IPS-18a (cell line): ENCODE results near the gene TPK1.

Source experiments
- H3K27ac ChIP-seq: one replicate; pipeline ENCODE4 v1.5.1; 2013; ENCODE audit warnings: low read length
- H3K27me3 ChIP-seq: one replicate; pipeline ENCODE4 v1.6.1; 2013; ENCODE audit warnings: mild to moderate bottlenecking, low read length; ENCODE audit not compliant: control insufficient read depth, insufficient read depth
- H3K36me3 ChIP-seq: one replicate; pipeline ENCODE4 v1.6.1; 2013; ENCODE audit warnings: low read depth, low read length; ENCODE audit not compliant: control insufficient read depth
- H3K4me1 ChIP-seq: one replicate; pipeline ENCODE4 v1.6.1; 2013; ENCODE audit warnings: low read depth, low read length; ENCODE audit not compliant: control insufficient read depth
- H3K4me3 ChIP-seq: one replicate; pipeline ENCODE4 v1.5.1; 2013; ENCODE audit warnings: low read length
- H3K9ac ChIP-seq: one replicate; pipeline ENCODE4 v1.6.1; 2013; ENCODE audit warnings: mild to moderate bottlenecking, low read length, moderate library complexity
- H3K9me3 ChIP-seq: one replicate; pipeline ENCODE4 v1.6.1; 2013; ENCODE audit warnings: low read depth, low read length; ENCODE audit not compliant: control insufficient read depth

The TPK1 gene

GRCh38 chr7:144523621-144524020 lies 312.2 kb downstream of the TPK1 start:
- no peak overlapping the region for H3K4me3 ChIP-seq
- H3K27me3 ChIP-seq, result no peaks in the 10 kb centered on the region
- no peaks in the 10 kb centered on the region for H3K9me3 ChIP-seq
- H3K4me1 ChIP-seq, result peaks cover 3% of the 10 kb centered on the region
- no peak overlapping the region for H3K27ac ChIP-seq
- H3K36me3 ChIP-seq, result no peaks in the 10 kb centered on the region
- no peak overlapping the region for H3K9ac ChIP-seq

GRCh38 chr7:144519925-144520324 lies 315.9 kb downstream of the TPK1 start:
- Histone ChIP-seq H3K36me3 (no peaks in the 10 kb centered on the region), H3K4me3 (no peak overlapping the region), H3K27ac (no peak overlapping the region), H3K4me1 (peaks cover 10% of the 10 kb centered on the region), H3K9me3 (no peaks in the 10 kb centered on the region), H3K27me3 (no peaks in the 10 kb centered on the region), H3K9ac (no peak overlapping the region)

GRCh38 chr7:144518360-144518759 lies 317.5 kb downstream of the TPK1 start:
- no peak overlapping the region for H3K4me3 ChIP-seq
- no peak overlapping the region for H3K27ac ChIP-seq
- no peaks in the 10 kb centered on the region for H3K27me3 ChIP-seq
- no peaks in the 10 kb centered on the region for H3K9me3 ChIP-seq
- peaks cover 10% of the 10 kb centered on the region for H3K4me1 ChIP-seq
- H3K9ac ChIP-seq, result no peak overlapping the region
- no peaks in the 10 kb centered on the region for H3K36me3 ChIP-seq

GRCh38 chr7:144517749-144518148 lies 318.1 kb downstream of the TPK1 start:
- H3K27ac ChIP-seq, result no peak overlapping the region

GRCh38 chr7:144516729-144517525 lies 318.9 kb downstream of the TPK1 start:
- Histone ChIP-seq H3K36me3 (no peaks in the 10 kb centered on the region), H3K4me1 (peaks cover 10% of the 10 kb centered on the region), H3K9me3 (no peaks in the 10 kb centered on the region), H3K27ac (no peak overlapping the region), H3K9ac (no peak overlapping the region), H3K4me3 (no peak overlapping the region), H3K27me3 (no peaks in the 10 kb centered on the region)

More at GRCh38 chr7:144517749-144518148, 318.1 kb downstream of the TPK1 start:
- no peaks in the 10 kb centered on the region for H3K9me3 ChIP-seq
- no peaks in the 10 kb centered on the region for H3K36me3 ChIP-seq
- no peak overlapping the region for H3K9ac ChIP-seq
- peaks cover 10% of the 10 kb centered on the region for H3K4me1 ChIP-seq
- no peaks in the 10 kb centered on the region for H3K27me3 ChIP-seq
- H3K4me3 ChIP-seq, result no peak overlapping the region

GRCh38 chr7:144513334-144513733 lies 322.5 kb downstream of the TPK1 start:
- Histone ChIP-seq H3K27me3 (no peaks in the 10 kb centered on the region), H3K9me3 (no peaks in the 10 kb centered on the region), H3K4me1 (peaks cover 10% of the 10 kb centered on the region), H3K9ac (no peak overlapping the region), H3K27ac (no peak overlapping the region), H3K36me3 (no peaks in the 10 kb centered on the region), H3K4me3 (no peak overlapping the region)

GRCh38 chr7:144510621-144511020 lies 325.2 kb downstream of the TPK1 start:
- H3K27me3 ChIP-seq, result no peaks in the 10 kb centered on the region
- H3K4me3 ChIP-seq, result no peak overlapping the region
- H3K4me1 ChIP-seq, result peaks cover 4% of the 10 kb centered on the region
- H3K9ac ChIP-seq, result no peak overlapping the region
- H3K36me3 ChIP-seq, result no peaks in the 10 kb centered on the region
- H3K9me3 ChIP-seq, result no peaks in the 10 kb centered on the region
- H3K27ac ChIP-seq, result no peak overlapping the region

GRCh38 chr7:144508702-144509101 lies 327.2 kb downstream of the TPK1 start:
- H3K9ac ChIP-seq, result no peak overlapping the region
- H3K27me3 ChIP-seq, result no peaks in the 10 kb centered on the region
- H3K4me3 ChIP-seq, result no peak overlapping the region
- no peaks in the 10 kb centered on the region for H3K9me3 ChIP-seq
- no peaks in the 10 kb centered on the region for H3K36me3 ChIP-seq
- H3K27ac ChIP-seq, result no peak overlapping the region
- H3K4me1 ChIP-seq, result no peaks in the 10 kb centered on the region

- Histone ChIP-seq H3K9me3 (no peaks in the 10 kb centered on the region), H3K4me3 (no peak overlapping the region), H3K36me3 (no peaks in the 10 kb centered on the region), H3K27me3 (no peaks in the 10 kb centered on the region), H3K27ac (no peak overlapping the region), H3K4me1 (no peaks in the 10 kb centered on the region), H3K9ac (no peak overlapping the region)
Observed at GRCh38 chr7:144503215-144503614, 332.6 kb downstream of the TPK1 start.

GRCh38 chr7:144500225-144500624 lies 335.6 kb downstream of the TPK1 start:
- Histone ChIP-seq H3K27me3 (no peaks in the 10 kb centered on the region), H3K4me1 (no peaks in the 10 kb centered on the region), H3K4me3 (no peak overlapping the region), H3K9me3 (no peaks in the 10 kb centered on the region), H3K36me3 (no peaks in the 10 kb centered on the region), H3K9ac (no peak overlapping the region), H3K27ac (no peak overlapping the region)

- Histone ChIP-seq H3K27me3 (no peaks in the 10 kb centered on the region), H3K27ac (no peak overlapping the region), H3K4me1 (no peaks in the 10 kb centered on the region), H3K9me3 (no peaks in the 10 kb centered on the region), H3K36me3 (no peaks in the 10 kb centered on the region), H3K4me3 (no peak overlapping the region), H3K9ac (no peak overlapping the region)
Observed at GRCh38 chr7:144497282-144497681, 338.6 kb downstream of the TPK1 start.

- no peaks in the 10 kb centered on the region for H3K9me3 ChIP-seq
- H3K9ac ChIP-seq, result no peak overlapping the region
- no peak overlapping the region for H3K27ac ChIP-seq
- H3K36me3 ChIP-seq, result no peaks in the 10 kb centered on the region
- no peaks in the 10 kb centered on the region for H3K4me1 ChIP-seq
- H3K4me3 ChIP-seq, result no peak overlapping the region
- no peaks in the 10 kb centered on the region for H3K27me3 ChIP-seq
Observed at GRCh38 chr7:144494355-144494754, 341.5 kb downstream of the TPK1 start.
